CD4-positive, CD25-positive, alpha-beta regulatory T cell (primary cell): ENCODE measurements around the gene PRR20D. TPM values are rescaled to one million over a fixed set of nuclear protein-coding genes. Genes with fewer than 3 reads are reported as not detected.

Experiments used
- polyA plus RNA-seq, 4 donors: library from polyadenylated mRNA; unstranded; fragments of 300-500 nt; fragmentation: Illumina TruSeq; gene quantifications; one replicate each; pipeline ENCODE4 v1.2.3, GENCODE V29; 2021
- total RNA-seq: library from RNA; stranded (reverse); gene quantifications from one replicate; pipeline ENCODE4 v1.2.3, GENCODE V29; 2022

The PRR20D gene
- total and polyA plus RNA-seq, 5 donors from 2014 or later, result not detected

Other genes with a start within 250 kb of the PRR20D start
- gene PRR20A, start 19.7 kb upstream of the PRR20D start, total RNA-seq, result not detected
- not detected for gene PRR20A, start 19.7 kb upstream of the PRR20D start, polyA plus RNA-seq
- not detected for gene PRR20B, start 13.1 kb upstream of the PRR20D start, total RNA-seq
- not detected for gene PRR20B, start 13.1 kb upstream of the PRR20D start, polyA plus RNA-seq
- not detected for gene PRR20C, start 6.6 kb upstream of the PRR20D start, total RNA-seq
- not detected for gene PRR20C, start 6.6 kb upstream of the PRR20D start, polyA plus RNA-seq
- gene PRR20E, start 6.6 kb downstream of the PRR20D start, total RNA-seq, result not detected
- not detected for gene PRR20E, start 6.6 kb downstream of the PRR20D start, polyA plus RNA-seq